ENCODE measurements around the gene FITM1.

DNA sequence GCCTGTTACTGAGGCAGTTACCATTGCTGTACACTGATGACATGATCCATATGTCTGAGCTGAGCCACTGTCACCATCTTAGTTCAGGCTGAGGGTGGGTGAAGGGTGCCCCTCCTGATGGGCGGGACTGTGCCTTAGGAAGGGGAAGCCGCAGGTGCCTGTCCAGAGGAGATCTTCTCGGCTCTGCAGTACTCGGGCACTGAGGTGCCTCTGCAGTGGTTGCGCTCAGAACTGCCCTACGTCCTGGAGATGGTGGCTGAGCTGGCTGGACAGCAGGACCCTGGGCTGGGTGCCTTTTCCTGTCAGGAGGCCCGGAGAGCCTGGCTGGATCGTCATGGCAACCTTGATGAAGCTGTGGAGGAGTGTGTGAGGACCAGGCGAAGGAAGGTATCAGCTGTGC is 20.5 kb downstream of the FITM1 start:
- TF ChIP-seq ZBTB7A (IDR thresholded peaks at IDR 0.05; ENCODE audit: low read depth) = no peak
- TF ChIP-seq RAD21 (IDR thresholded peaks at IDR 0.05; ENCODE audit: low read depth) = no peak
- no peak for TF ChIP-seq EP300 (IDR thresholded peaks at IDR 0.05; ENCODE audit: borderline replicate concordance)
- TF ChIP-seq USF1 (IDR thresholded peaks at IDR 0.05) = no peak
- TF ChIP-seq MAX (IDR thresholded peaks at IDR 0.05) = no peak
- TF ChIP-seq TCF12 (IDR thresholded peaks at IDR 0.05; ENCODE audit: low read depth) = no peak
- no peak for TF ChIP-seq YY1 (IDR thresholded peaks at IDR 0.05; ENCODE audit: low read depth)
- TF ChIP-seq NFIC (IDR thresholded peaks at IDR 0.05) = no peak

All from Ishikawa (cell line).